GM12878 (cell line): ENCODE data around the gene SCN8A. TPM values are rescaled to one million over a fixed set of nuclear protein-coding genes. Genes with fewer than 3 reads are reported as not detected.

ENCODE experiments used
- ATAC-seq: fragments of 200-7000 bp; cut with Tn5 transposase; 3 replicates; pipeline ENCODE4 v1.9.1; 2020; ENCODE audit warnings: mild to moderate bottlenecking, moderate library complexity
- BruUV-seq: library from RNA; stranded (reverse); fragments of 400-500 nt; replicated peaks from 2 replicates; lab custom pipeline; 2021; lab: Mats Ljungman, UMichigan
- CTCF ChIA-PET: fragments of 300-600 bp; sonication (Branson Sonifier 250); formaldehyde crosslinking; extraction: SDS; loops from one replicate; lab custom pipeline; 2021; ENCODE audit warnings: inconsistent platforms; lab: Yijun Ruan, JAX
- POLR2A ChIA-PET: fragments of 350-600 bp; formaldehyde crosslinking; extraction: SDS; loops from one replicate; lab custom pipeline; 2021; ENCODE audit warnings: inconsistent platforms; lab: Charles Lee
- RAD21 ChIA-PET: fragments of 300-600 bp; sonication (Branson Sonifier 250); formaldehyde crosslinking; loops from one replicate; lab custom pipeline; 2023; ENCODE audit warnings: antibody characterized with exemption; ENCODE audit not compliant: unreplicated experiment; lab: Charles Lee
- SMC1A ChIA-PET: fragments of 300-600 bp; sonication (Branson Sonifier 250); formaldehyde crosslinking; loops from one replicate; lab custom pipeline; 2023; ENCODE audit not compliant: unreplicated experiment, uncharacterized antibody; lab: Charles Lee
- DNase-seq: peaks from one replicate; pipeline ENCODE4 v3.0.0-alpha.2; 2011; ENCODE audit warnings: low read depth, low spot score
- FAIRE-seq: peaks from 3 replicates; lab custom pipeline; 2011; peaks lifted over from hg19 to GRCh38; lab: Jason Lieb, UNC
- H2AFZ ChIP-seq: 2 replicates; pipeline ENCODE4 v1.6.0; 2011; ENCODE audit warnings: low read depth, low read length, control low read depth; ENCODE audit not compliant: control insufficient read depth
- H3K27ac ChIP-seq: 2 replicates; pipeline ENCODE4 v1.5.1; 2011; ENCODE audit warnings: control low read depth; ENCODE audit not compliant: control insufficient read depth, insufficient read depth
- H3K27me3 ChIP-seq, 2 experiments: replicated peaks in 1 of 2; 2 replicates each; pipeline versions ENCODE4 v1.6.0 to v1.6.1; 2011; ENCODE audit warnings: low read length in 1 of 2; ENCODE audit not compliant: control insufficient read depth in 2 of 2, insufficient read depth in 2 of 2
- H3K36me3 ChIP-seq, 2 experiments: 2 replicates each; pipeline ENCODE4 v1.5.1; 2011; ENCODE audit warnings: low read length in 1 of 2; ENCODE audit not compliant: control insufficient read depth in 2 of 2, insufficient read depth in 2 of 2
- H3K4me1 ChIP-seq: 2 replicates; pipeline ENCODE4 v1.6.1; 2011; ENCODE audit warnings: mild to moderate bottlenecking, low read length, moderate library complexity, mixed read lengths; ENCODE audit not compliant: control insufficient read depth, insufficient read depth
- H3K4me2 ChIP-seq: 2 replicates; pipeline ENCODE4 v1.6.0; 2011; ENCODE audit warnings: control low read depth; ENCODE audit not compliant: control insufficient read depth, insufficient read depth
- H3K4me3 ChIP-seq: fragments of 200-600 bp; sonication (generic); 2 replicates; pipeline ENCODE4 v1.5.1; 2016
- H3K79me2 ChIP-seq: 2 replicates; pipeline ENCODE4 v1.6.0; 2011; ENCODE audit warnings: low read length; ENCODE audit not compliant: control insufficient read depth, insufficient read depth
- H3K9ac ChIP-seq: 2 replicates; pipeline ENCODE4 v1.8.0; 2011; ENCODE audit warnings: low read length, control low read depth, mixed read lengths; ENCODE audit not compliant: control insufficient read depth, insufficient read depth
- H3K9me3 ChIP-seq: replicated peaks from 3 replicates; pipeline ENCODE4 v1.5.1; 2011; ENCODE audit warnings: mild to moderate bottlenecking, low read length; ENCODE audit not compliant: control insufficient read depth, insufficient read depth
- H4K20me1 ChIP-seq: 2 replicates; pipeline ENCODE4 v1.6.0; 2011; ENCODE audit not compliant: control insufficient read depth, insufficient read depth
- ATF2 ChIP-seq: IDR thresholded peaks from 2 replicates; pipeline ENCODE4 v1.6.1; 2012; ENCODE audit warnings: low read length, inconsistent platforms
- BACH1 ChIP-seq: fragments of 450-650 bp; IDR thresholded peaks from 2 replicates; pipeline ENCODE4 v1.6.1; 2017; ENCODE audit warnings: mild to moderate bottlenecking, borderline replicate concordance
- BMI1 ChIP-seq: fragments of 450-650 bp; IDR thresholded peaks from 2 replicates; pipeline ENCODE4 v1.6.1; 2016; ENCODE audit warnings: mild to moderate bottlenecking, moderate library complexity, borderline replicate concordance
- E2F4 ChIP-seq: IDR thresholded peaks from 2 replicates; pipeline ENCODE4 v1.6.1; 2012; ENCODE audit warnings: low read depth, low read length, improper control_type of control experiment
- ESRRA ChIP-seq: IDR thresholded peaks from 2 replicates; pipeline ENCODE4 v1.6.1; 2012; ENCODE audit warnings: mild to moderate bottlenecking, low read length, improper control_type of control experiment
- EZH2 ChIP-seq: IDR thresholded peaks from 2 replicates; pipeline ENCODE4 v1.6.1; 2012; ENCODE audit warnings: low read depth, mild to moderate bottlenecking, control low read depth, inconsistent platforms, low read length, borderline replicate concordance; ENCODE audit not compliant: control insufficient read depth
- HCFC1 ChIP-seq: fragments of 150-350 bp; IDR thresholded peaks from 2 replicates; pipeline ENCODE4 v1.6.1; 2014; ENCODE audit warnings: low read length
- HSF1 ChIP-seq: fragments of 150-350 bp; IDR thresholded peaks from 2 replicates; pipeline ENCODE4 v1.6.1; 2014; ENCODE audit warnings: mild to moderate bottlenecking, low read depth, low read length
- KLF5 ChIP-seq: fragments of 450-650 bp; IDR thresholded peaks from 2 replicates; pipeline ENCODE4 v1.6.1; 2014; ENCODE audit warnings: mild to moderate bottlenecking; ENCODE audit not compliant: partially characterized antibody
- MYB ChIP-seq: fragments of 150-350 bp; IDR thresholded peaks from 2 replicates; pipeline ENCODE4 v1.6.1; 2014; ENCODE audit warnings: mild to moderate bottlenecking, low read depth, low read length, borderline replicate concordance
- PBX3 ChIP-seq: IDR thresholded peaks from 2 replicates; pipeline ENCODE4 v1.6.1; 2011; ENCODE audit warnings: mild to moderate bottlenecking, low read depth, low read length, moderate library complexity; ENCODE audit not compliant: insufficient replicate concordance
- SIX5 ChIP-seq: IDR thresholded peaks from 2 replicates; pipeline ENCODE4 v1.6.1; 2011; ENCODE audit warnings: mild to moderate bottlenecking, low read depth, low read length, moderate library complexity; ENCODE audit not compliant: severe bottlenecking
- SUZ12 ChIP-seq: fragments of 200-600 bp; sonication (generic); IDR thresholded peaks from one replicate; pipeline ENCODE4 v1.6.1; 2018; ENCODE audit warnings: antibody characterized with exemption, mild to moderate bottlenecking; ENCODE audit not compliant: unreplicated experiment
- ZZZ3 ChIP-seq: IDR thresholded peaks from 2 replicates; pipeline ENCODE4 v1.6.1; 2011; ENCODE audit warnings: low read depth; ENCODE audit not compliant: control insufficient read depth, insufficient read length
- WGBS: methylation state at CpG from one replicate; pipeline ENCODE4 v1.1.6; 2016; ENCODE audit warnings: low lambda C conversion rate; ENCODE audit not compliant: insufficient replicate concordance, insufficient coverage; ENCODE audit errors: missing lambda C conversion rate; 5-methylcytosine and 5-hydroxymethylcytosine counted together
- in situ Hi-C: fragments of 300-500 bp; cut with MboI; formaldehyde crosslinking; loops from 9 replicates; pipeline ENCODE4 v1.14.3; 2018; ENCODE audit warnings: mixed read lengths
- intact Hi-C: fragments of 100-400 bp; cut with micrococcal nuclease; formaldehyde crosslinking; loops from one replicate; pipeline ENCODE4 v1.14.2; 2022; ENCODE audit not compliant: unreplicated experiment
- polyA plus RNA-seq, 11 experiments: library from polyadenylated mRNA; depleted of rRNA in 4 of 11; unstranded in 6 of 11; stranded (reverse) in 5 of 11; fragments of >200 nt; fragmentation: Nextera tagmentation in 4 of 11; fragmentation: Illumina TruSeq in 1 of 11; extraction: Ambion mirVana in 4 of 11; extraction: Trizol in 1 of 11; gene quantifications; 1 replicate in 1 of 11; 2 replicates in 10 of 11; pipeline versions ENCODE4 v1.2.1 to v1.2.3, GENCODE V29; 2011 to 2016; ENCODE audit warnings: inconsistent platforms in 2 of 11, missing spikeins in 2 of 11, low read depth in 1 of 11
- total RNA-seq, 4 experiments: library from RNA; depleted of rRNA in 3 of 4; stranded (reverse); fragments of >200 nt in 3 of 4; fragmentation: Illumina TruSeq in 1 of 4; extraction: Trizol in 1 of 4; gene quantifications; 2 replicates each; pipeline versions ENCODE4 v1.2.1 to v1.2.3, GENCODE V29; 2013 to 2021

Gene SCN8A
- total and polyA plus RNA-seq, 10 of the 15 experiments (the other 5 are each of a cell fraction or from before 2014, with no cell fraction given): 0.02 to 0.23 (median 0.06) TPM; not detected in 2

GRCh38 chr12:51749206-51749985 lies 158.4 kb downstream of the SCN8A start:
- no peak overlapping the region for H3K27ac ChIP-seq
- FAIRE-seq: no peak
- no peaks in the 10 kb centered on the region for H4K20me1 ChIP-seq
- ChIA-PET RAD21 (no interaction called here), SMC1A (no interaction called here), POLR2A (no interaction called here), CTCF (no interaction called here)
- no peak overlapping the region for H2AFZ ChIP-seq
- no peak overlapping the region for H3K4me3 ChIP-seq
- in situ Hi-C loops (no loop called here), intact Hi-C loops (no loop called here)
- BruUV-seq: no TSS peak
- no peaks in the 10 kb centered on the region for H3K4me1 ChIP-seq
- H3K79me2 ChIP-seq: no peaks in the 10 kb centered on the region
- no peaks in the 10 kb centered on the region for H3K27me3 ChIP-seq
- no peak overlapping the region for H3K9ac ChIP-seq
- 36% methylated on average over 10 of the region's 10 CpGs for WGBS
- ATAC-seq: no peak
- H3K4me2 ChIP-seq: no peak overlapping the region
- DNase-seq: no peak
- no peaks in the 10 kb centered on the region for H3K36me3 ChIP-seq
- no peaks in the 10 kb centered on the region for H3K9me3 ChIP-seq
- no peak for TF ChIP-seq E2F4
- TF ChIP-seq BMI1: no peak
- no peak for TF ChIP-seq BACH1
- no peak for TF ChIP-seq KLF5
- TF ChIP-seq MYB: no peak
- TF ChIP-seq SIX5: no peak
- no peak for TF ChIP-seq EZH2
- TF ChIP-seq PBX3: no peak
- TF ChIP-seq HCFC1: no peak
- no peak for TF ChIP-seq ESRRA
- TF ChIP-seq ATF2: no peak
- TF ChIP-seq SUZ12: no peak
- TF ChIP-seq ZZZ3: no peak
- TF ChIP-seq HSF1: no peak
